SK-N-SH treated with all-trans-retinoic acid at 6 μM for 48 hours (cell line): ENCODE results near the gene TMCO2.

Experiments
- CREB5 ChIP-seq: fragments of 250-450 bp; sonication (Bioruptor Pico); IDR thresholded peaks from 2 replicates; pipeline ENCODE4 v1.5.1; 2020; ENCODE audit warnings: low read depth, mild to moderate bottlenecking, moderate library complexity
- CSDC2 ChIP-seq: fragments of 250-450 bp; sonication (Bioruptor Pico); IDR thresholded peaks from 2 replicates; pipeline ENCODE4 v1.5.0; 2020; ENCODE audit warnings: mild to moderate bottlenecking, moderate library complexity
- PPARA ChIP-seq: fragments of 250-450 bp; sonication (Bioruptor Pico); IDR thresholded peaks from 2 replicates; pipeline ENCODE4 v1.5.0; 2020; ENCODE audit warnings: mild to moderate bottlenecking, borderline replicate concordance
- ZNF8 ChIP-seq: fragments of 450-650 bp; formaldehyde crosslinking; IDR thresholded peaks from 2 replicates; pipeline ENCODE4 v1.5.0; 2020; ENCODE audit warnings: mild to moderate bottlenecking, moderate library complexity

GRCh38 chr1:40232444-40232843 lies 15.3 kb upstream of the TMCO2 start:
- TF ChIP-seq CSDC2 (CRISPR knock-in tag), result no peak
- TF ChIP-seq CREB5, result no peak
- no peak for TF ChIP-seq ZNF8 (CRISPR knock-in tag)
- TF ChIP-seq PPARA (CRISPR knock-in tag), result no peak
